ENCODE results near the gene HES2. TPM values are rescaled to one million over a fixed set of nuclear protein-coding genes. Genes with fewer than 3 reads are reported as not detected.

Gene HES2
- polyA plus RNA-seq, 6 donors from 2014 or later = not detected

- no peaks in the 10 kb centered on the region for H3K36me3 Mint-ChIP-seq
- no peak for DNase-seq
- no peak overlapping the region for H3K4me3 Mint-ChIP-seq
- peaks cover 0 to 4% (median 0%) of the 10 kb centered on the region in 7 donors for H3K9me3 Mint-ChIP-seq
- peaks cover 7 to 18% (median 11%) of the 10 kb centered on the region in 3 donors for H3K4me1 Mint-ChIP-seq
- no peak overlapping the region for H3K27ac Mint-ChIP-seq
- H3K27me3 Mint-ChIP-seq = peaks cover 52 to 75% (median 67%) of the 10 kb centered on the region in 3 donors
- ATAC-seq (ENCODE audit: low read depth in 2 of 2) = no peak
Measured at GRCh38 chr1:6416906-6417305, 2.8 kb downstream of the HES2 start.

- Mint-ChIP-seq H3K4me1 (peaks cover 7 to 18% (median 11%) of the 10 kb centered on the region in 3 donors), H3K36me3 (no peaks in the 10 kb centered on the region), H3K9me3 (peaks cover 0 to 1% (median 0%) of the 10 kb centered on the region in 7 donors), H3K4me3 (no peak overlapping the region), H3K27ac (no peak overlapping the region), H3K27me3 (peaks cover 46 to 70% (median 61%) of the 10 kb centered on the region in 3 donors)
- ATAC-seq (ENCODE audit: low read depth in 2 of 2) = no peak
- no peak for DNase-seq
Measured at GRCh38 chr1:6416295-6416656, 3.4 kb downstream of the HES2 start.

- Mint-ChIP-seq H3K9me3 (peaks cover 0 to 1% (median 0%) of the 10 kb centered on the region in 7 donors), H3K27me3 (peaks cover 47 to 73% (median 50%) of the 10 kb centered on the region in 3 donors), H3K36me3 (no peaks in the 10 kb centered on the region), H3K4me3 (peak overlapping the region in 1 of 8 donors; percentile 41), H3K27ac (no peak overlapping the region), H3K4me1 (peaks cover 4 to 8% (median 6%) of the 10 kb centered on the region in 3 donors)
- ATAC-seq (ENCODE audit: low read depth in 2 of 2) (no peak), DNase-seq (no peak)
Measured at GRCh38 chr1:6414881-6415626, 4.7 kb downstream of the HES2 start.

GRCh38 chr1:6414443-6414844, 5.3 kb downstream of the HES2 start:
- peaks cover 3 to 5% (median 5%) of the 10 kb centered on the region in 3 donors for H3K4me1 Mint-ChIP-seq
- H3K27ac Mint-ChIP-seq = peak overlapping the region in 1 of 6 donors; percentile 67
- H3K27me3 Mint-ChIP-seq = peaks cover 46 to 71% (median 47%) of the 10 kb centered on the region in 3 donors
- DNase-seq = no peak
- H3K4me3 Mint-ChIP-seq = peak overlapping the region in 2 of 8 donors; percentile 9 to 40
- peaks cover 0 to 1% (median 0%) of the 10 kb centered on the region in 7 donors for H3K9me3 Mint-ChIP-seq
- ATAC-seq (ENCODE audit: low read depth in 2 of 2) = peak in 1 of 2 donors; percentile 28
- H3K36me3 Mint-ChIP-seq = no peaks in the 10 kb centered on the region

GRCh38 chr1:6412896-6413295, 6.8 kb downstream of the HES2 start:
- Mint-ChIP-seq H3K9me3 (peaks cover 0 to 1% (median 0%) of the 10 kb centered on the region in 7 donors), H3K27ac (no peak overlapping the region), H3K27me3 (peaks cover 42 to 71% (median 50%) of the 10 kb centered on the region in 3 donors), H3K36me3 (no peaks in the 10 kb centered on the region), H3K4me3 (no peak overlapping the region), H3K4me1 (peaks cover 3 to 5% (median 5%) of the 10 kb centered on the region in 3 donors)
- DNase-seq (no peak), ATAC-seq (ENCODE audit: low read depth in 2 of 2) (no peak)

- H3K4me1 Mint-ChIP-seq = peaks cover 3 to 5% (median 5%) of the 10 kb centered on the region in 3 donors
- ATAC-seq (ENCODE audit: low read depth in 2 of 2) (no peak), DNase-seq (no peak)
- no peaks in the 10 kb centered on the region for H3K36me3 Mint-ChIP-seq
- H3K9me3 Mint-ChIP-seq = no peaks in the 10 kb centered on the region
- H3K27me3 Mint-ChIP-seq = peaks cover 17 to 61% (median 35%) of the 10 kb centered on the region in 3 donors
- no peak overlapping the region for H3K4me3 Mint-ChIP-seq
- H3K27ac Mint-ChIP-seq = no peak overlapping the region
Measured at GRCh38 chr1:6410248-6410893, 9.3 kb downstream of the HES2 start.

- DNase-seq = no peak
- Mint-ChIP-seq H3K4me1 (peaks cover 3 to 5% (median 5%) of the 10 kb centered on the region in 3 donors), H3K4me3 (no peak overlapping the region), H3K36me3 (no peaks in the 10 kb centered on the region), H3K27ac (no peak overlapping the region), H3K9me3 (no peaks in the 10 kb centered on the region), H3K27me3 (peaks cover 14 to 64% (median 28%) of the 10 kb centered on the region in 3 donors)
- ATAC-seq (ENCODE audit: low read depth in 2 of 2) = no peak
Measured at GRCh38 chr1:6409733-6410132, 10.0 kb downstream of the HES2 start.

GRCh38 chr1:6409053-6409452, 10.7 kb downstream of the HES2 start:
- no peak overlapping the region for H3K27ac Mint-ChIP-seq
- no peaks in the 10 kb centered on the region for H3K9me3 Mint-ChIP-seq
- DNase-seq = no peak
- H3K27me3 Mint-ChIP-seq = peaks cover 8 to 59% (median 22%) of the 10 kb centered on the region in 3 donors
- no peak overlapping the region for H3K4me3 Mint-ChIP-seq
- H3K36me3 Mint-ChIP-seq = no peaks in the 10 kb centered on the region
- no peaks in the 10 kb centered on the region for H3K4me1 Mint-ChIP-seq
- ATAC-seq (ENCODE audit: low read depth in 2 of 2) = no peak

GRCh38 chr1:6408023-6408422, 11.7 kb downstream of the HES2 start:
- Mint-ChIP-seq H3K27ac (no peak overlapping the region), H3K4me1 (no peaks in the 10 kb centered on the region), H3K9me3 (no peaks in the 10 kb centered on the region), H3K4me3 (no peak overlapping the region), H3K36me3 (no peaks in the 10 kb centered on the region), H3K27me3 (peaks cover 6 to 50% (median 14%) of the 10 kb centered on the region in 3 donors)
- no peak for DNase-seq
- no peak for ATAC-seq (ENCODE audit: low read depth in 2 of 2)

- ATAC-seq (ENCODE audit: low read depth in 2 of 2) (no peak), DNase-seq (no peak)
- no peak overlapping the region for H3K27ac Mint-ChIP-seq
- peaks cover 0 to 5% of the 10 kb centered on the region in 2 donors for H3K36me3 Mint-ChIP-seq
- H3K9me3 Mint-ChIP-seq = no peaks in the 10 kb centered on the region
- H3K4me1 Mint-ChIP-seq = no peaks in the 10 kb centered on the region
- H3K27me3 Mint-ChIP-seq = peaks cover 8 to 37% (median 9%) of the 10 kb centered on the region in 3 donors
- peak overlapping the region in 1 of 8 donors; percentile 33 for H3K4me3 Mint-ChIP-seq
Measured at GRCh38 chr1:6401673-6402072, 18.0 kb downstream of the HES2 start.

- no peak for DNase-seq
- no peaks in the 10 kb centered on the region for H3K9me3 Mint-ChIP-seq
- H3K36me3 Mint-ChIP-seq = peaks cover 0 to 5% of the 10 kb centered on the region in 2 donors
- no peak overlapping the region for H3K4me3 Mint-ChIP-seq
- no peak overlapping the region for H3K27ac Mint-ChIP-seq
- no peak for ATAC-seq (ENCODE audit: low read depth in 2 of 2)
- peaks cover 8 to 23% (median 9%) of the 10 kb centered on the region in 3 donors for H3K27me3 Mint-ChIP-seq
- H3K4me1 Mint-ChIP-seq = peaks cover under 1 to 8% (median 1%) of the 10 kb centered on the region in 3 donors
Measured at GRCh38 chr1:6399294-6399693, 20.4 kb downstream of the HES2 start.

- H3K36me3 Mint-ChIP-seq = peaks cover 0 to 5% of the 10 kb centered on the region in 2 donors
- H3K27ac Mint-ChIP-seq = peak overlapping the region in 1 of 6 donors; percentile 52
- ATAC-seq (ENCODE audit: low read depth in 2 of 2) = no peak
- H3K4me1 Mint-ChIP-seq = peaks cover 7 to 15% (median 8%) of the 10 kb centered on the region in 3 donors
- no peak overlapping the region for H3K4me3 Mint-ChIP-seq
- DNase-seq = no peak
- H3K27me3 Mint-ChIP-seq = peaks cover 7 to 23% (median 9%) of the 10 kb centered on the region in 3 donors
- no peaks in the 10 kb centered on the region for H3K9me3 Mint-ChIP-seq
Measured at GRCh38 chr1:6397844-6398441, 21.8 kb downstream of the HES2 start.

GRCh38 chr1:6396998-6397397, 22.7 kb downstream of the HES2 start:
- DNase-seq (no peak), ATAC-seq (ENCODE audit: low read depth in 2 of 2) (no peak)
- peak overlapping the region in 1 of 8 donors; percentile 72 for H3K4me3 Mint-ChIP-seq
- H3K4me1 Mint-ChIP-seq = peaks cover 7 to 21% (median 14%) of the 10 kb centered on the region in 3 donors
- peaks cover 0 to 5% of the 10 kb centered on the region in 2 donors for H3K36me3 Mint-ChIP-seq
- H3K9me3 Mint-ChIP-seq = no peaks in the 10 kb centered on the region
- peak overlapping the region in 2 of 6 donors; percentile 57 to 85 for H3K27ac Mint-ChIP-seq
- peaks cover 9 to 26% (median 9%) of the 10 kb centered on the region in 3 donors for H3K27me3 Mint-ChIP-seq
